Neural progenitor cell (in vitro differentiated cells): ENCODE data around the gene ERCC5. TPM values are rescaled to one million over a fixed set of nuclear protein-coding genes. Genes with fewer than 3 reads are reported as not detected.

ENCODE experiments used
- DNase-seq: peaks from one replicate; pipeline ENCODE4 v3.0.0-alpha.2; 2016; ENCODE audit warnings: low spot score
- H2AFZ ChIP-seq: fragments of 200-600 bp; sonication (generic); replicated peaks from 2 replicates; pipeline ENCODE4 v1.6.1; 2016; ENCODE audit warnings: antibody characterized with exemption
- H3F3A ChIP-seq: fragments of 200-600 bp; sonication (generic); 2 replicates; pipeline ENCODE4 v1.6.1; 2016; ENCODE audit warnings: antibody characterized with exemption, low read depth
- H3K27ac ChIP-seq: fragments of 200-600 bp; sonication (generic); 2 replicates; pipeline ENCODE4 v1.5.1; 2016; ENCODE audit warnings: mild to moderate bottlenecking
- H3K27me3 ChIP-seq: fragments of 200-600 bp; sonication (generic); 2 replicates; pipeline ENCODE4 v1.6.1; 2016; ENCODE audit warnings: mild to moderate bottlenecking, moderate library complexity
- H3K36me3 ChIP-seq: fragments of 200-600 bp; sonication (generic); 2 replicates; pipeline ENCODE4 v1.5.1; 2016
- H3K4me1 ChIP-seq: fragments of 200-600 bp; sonication (generic); 2 replicates; pipeline ENCODE4 v1.6.1; 2016; ENCODE audit warnings: mixed run types
- H3K4me2 ChIP-seq: fragments of 200-600 bp; sonication (generic); 2 replicates; pipeline ENCODE4 v1.6.1; 2016
- H3K4me3 ChIP-seq: fragments of 200-600 bp; sonication (generic); 2 replicates; pipeline ENCODE4 v1.5.1; 2016
- H3K79me2 ChIP-seq: fragments of 200-600 bp; sonication (generic); 2 replicates; pipeline ENCODE4 v1.6.1; 2016; ENCODE audit warnings: low read depth
- H3K9ac ChIP-seq: fragments of 200-600 bp; sonication (generic); 2 replicates; pipeline ENCODE4 v1.6.1; 2016
- H3K9me3 ChIP-seq: fragments of 200-600 bp; sonication (generic); 2 replicates; pipeline ENCODE4 v1.5.1; 2016; ENCODE audit warnings: low read depth
- H4K20me1 ChIP-seq: fragments of 200-600 bp; sonication (generic); 2 replicates; pipeline ENCODE4 v1.6.1; 2016; ENCODE audit warnings: low read depth
- H3K27ac Mint-ChIP-seq: 3 replicates; pipeline ENCODE4 v1.8.0; 2021; ENCODE audit warnings: mixed read lengths
- H3K27me3 Mint-ChIP-seq: 2 replicates; pipeline ENCODE4 v1.8.0; 2022; ENCODE audit warnings: low read depth, mild to moderate bottlenecking, inconsistent platforms, moderate library complexity, mixed read lengths; ENCODE audit not compliant: insufficient read depth
- H3K36me3 Mint-ChIP-seq: 3 replicates; pipeline ENCODE4 v1.8.0; 2021; ENCODE audit warnings: mixed read lengths
- H3K4me1 Mint-ChIP-seq: 3 replicates; pipeline ENCODE4 v1.8.0; 2021; ENCODE audit warnings: mixed read lengths
- H3K4me3 Mint-ChIP-seq: 3 replicates; pipeline ENCODE4 v1.8.0; 2021; ENCODE audit warnings: mild to moderate bottlenecking, moderate library complexity, mixed read lengths
- H3K9me3 Mint-ChIP-seq: 3 replicates; pipeline ENCODE4 v1.8.0; 2020; ENCODE audit warnings: mixed read lengths
- CTCF ChIP-seq: fragments of 200-600 bp; sonication (generic); IDR thresholded peaks from 2 replicates; pipeline ENCODE4 v1.5.1; 2017; ENCODE audit warnings: antibody characterized with exemption, mild to moderate bottlenecking
- EZH2 ChIP-seq: fragments of 200-600 bp; sonication (generic); IDR thresholded peaks from 2 replicates; pipeline ENCODE4 v1.6.1; 2017; ENCODE audit warnings: antibody characterized with exemption, mild to moderate bottlenecking, moderate library complexity
- EZH2phosphoT487 ChIP-seq: fragments of 200-600 bp; sonication (generic); IDR thresholded peaks from 2 replicates; pipeline ENCODE4 v1.6.1; 2017; ENCODE audit warnings: antibody characterized with exemption
- total RNA-seq: library from RNA; depleted of rRNA; stranded (reverse); fragments of >200 nt; gene quantifications from 2 replicates; pipeline ENCODE4 v1.2.3, GENCODE V29; 2015; ENCODE audit warnings: low replicate concordance

ERCC5 gene
- total RNA-seq, 1 donor from 2014 or later = 35.1 TPM

- H3K9me3 ChIP-seq = no peaks in the 10 kb centered on the region
- H3K27ac ChIP-seq = no peak overlapping the region
- Mint-ChIP-seq H3K9me3 (no peaks in the 10 kb centered on the region), H3K4me3 (no peak overlapping the region), H3K36me3 (peaks cover 4% of the 10 kb centered on the region), H3K27me3 (no peaks in the 10 kb centered on the region), H3K4me1 (no peaks in the 10 kb centered on the region), H3K27ac (no peak overlapping the region)
- no peak overlapping the region for H2AFZ ChIP-seq
- no peaks in the 10 kb centered on the region for H3K4me1 ChIP-seq
- no peak for DNase-seq
- H3K4me3 ChIP-seq = no peak overlapping the region
- no peaks in the 10 kb centered on the region for H3K27me3 ChIP-seq
- no peaks in the 10 kb centered on the region for H3F3A ChIP-seq
- no peaks in the 10 kb centered on the region for H3K79me2 ChIP-seq
- H3K4me2 ChIP-seq = no peak overlapping the region
- H3K9ac ChIP-seq = no peak overlapping the region
- no peaks in the 10 kb centered on the region for H3K36me3 ChIP-seq
- H4K20me1 ChIP-seq = no peaks in the 10 kb centered on the region
- TF ChIP-seq EZH2 (no peak), EZH2phosphoT487 (no peak), CTCF (no peak)
These were observed 6.8 kb upstream of the ERCC5 start for GRCh38 chr13:102838982-102839381.

GRCh38 chr13:102839462-102839861 lies 6.4 kb upstream of the ERCC5 start:
- Histone ChIP-seq H3F3A (no peaks in the 10 kb centered on the region), H3K79me2 (no peaks in the 10 kb centered on the region), H3K9me3 (no peaks in the 10 kb centered on the region), H3K4me1 (no peaks in the 10 kb centered on the region), H3K36me3 (no peaks in the 10 kb centered on the region), H3K27ac (no peak overlapping the region), H3K27me3 (no peaks in the 10 kb centered on the region), H3K9ac (no peak overlapping the region), H4K20me1 (no peaks in the 10 kb centered on the region), H3K4me3 (no peak overlapping the region), H2AFZ (no peak overlapping the region), H3K4me2 (no peak overlapping the region)
- TF ChIP-seq CTCF (no peak), EZH2phosphoT487 (no peak), EZH2 (no peak)
- peaks cover 2% of the 10 kb centered on the region for H3K4me1 Mint-ChIP-seq
- H3K27ac Mint-ChIP-seq = no peak overlapping the region
- H3K36me3 Mint-ChIP-seq = peaks cover 4% of the 10 kb centered on the region
- no peak for DNase-seq
- no peaks in the 10 kb centered on the region for H3K9me3 Mint-ChIP-seq
- no peaks in the 10 kb centered on the region for H3K27me3 Mint-ChIP-seq
- no peak overlapping the region for H3K4me3 Mint-ChIP-seq

GRCh38 chr13:102845289-102845629 lies 573 bp upstream of the ERCC5 start:
- peak overlapping the region; percentile 90 for H3K27ac Mint-ChIP-seq
- H3F3A ChIP-seq = peaks cover 8% of the 10 kb centered on the region
- H3K4me3 Mint-ChIP-seq = peak overlapping the region; percentile 89
- H3K27ac ChIP-seq = no peak overlapping the region
- no peaks in the 10 kb centered on the region for H3K9me3 ChIP-seq
- no peaks in the 10 kb centered on the region for H4K20me1 ChIP-seq
- H3K4me2 ChIP-seq = peak overlapping the region; percentile 82
- peaks cover 12% of the 10 kb centered on the region for H3K4me1 Mint-ChIP-seq
- H3K4me3 ChIP-seq = peak overlapping the region; percentile 88
- peaks cover 21% of the 10 kb centered on the region for H3K79me2 ChIP-seq
- H3K9me3 Mint-ChIP-seq = no peaks in the 10 kb centered on the region
- H3K36me3 Mint-ChIP-seq = no peaks in the 10 kb centered on the region
- H2AFZ ChIP-seq = peak overlapping the region; percentile 84
- H3K4me1 ChIP-seq = peaks cover 8% of the 10 kb centered on the region
- H3K27me3 Mint-ChIP-seq = peaks cover 2% of the 10 kb centered on the region
- TF ChIP-seq EZH2 (no peak), EZH2phosphoT487 (no peak), CTCF (no peak)
- peak overlapping the region; percentile 85 for H3K9ac ChIP-seq
- no peaks in the 10 kb centered on the region for H3K36me3 ChIP-seq
- no peak for DNase-seq
- no peaks in the 10 kb centered on the region for H3K27me3 ChIP-seq
